ENCODE measurements around the gene FZD1. TPM values are rescaled to one million over a fixed set of nuclear protein-coding genes. Genes with fewer than 3 reads are reported as not detected.

Gene FZD1
- total RNA-seq, 1 donor from 2014 or later, result 5.4 TPM

DNA sequence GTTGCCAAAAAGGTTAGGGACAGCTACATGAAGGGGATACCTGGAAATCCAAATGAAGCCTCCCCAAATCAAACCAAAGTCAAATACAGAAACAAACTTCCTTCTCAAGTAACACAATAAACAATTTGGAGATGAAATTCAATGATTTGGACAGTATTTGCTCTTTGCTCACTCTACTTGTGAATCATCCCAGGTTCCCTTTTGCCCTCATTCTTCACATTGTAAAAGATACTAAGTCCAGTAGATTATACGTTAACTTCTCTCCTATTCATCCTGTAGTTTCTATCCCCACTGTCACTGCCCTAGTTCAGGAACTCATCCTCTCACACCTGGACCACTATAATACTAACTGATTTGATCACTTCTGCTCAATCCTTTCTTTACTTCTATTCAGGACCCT, 28.3 kb downstream of the FZD1 start:
- Histone ChIP-seq H2AFZ (ENCODE audit: low read depth, low read length) (no peak overlapping the region), H4K20me1 (ENCODE audit: insufficient read depth, low read length) (no peaks in the 10 kb centered on the region), H3K27ac (ENCODE audit: low read depth, low read length) (no peak overlapping the region), H3K36me3 (ENCODE audit: insufficient read depth, low read length) (no peaks in the 10 kb centered on the region), H3K9ac (ENCODE audit: low read length) (no peak overlapping the region), H3K9me3 (ENCODE audit: insufficient read depth, low read depth, low read length) (no peaks in the 10 kb centered on the region), H3K4me1 (ENCODE audit: insufficient read depth, low read length) (no peaks in the 10 kb centered on the region), H3K4me2 (ENCODE audit: low read length) (no peak overlapping the region), H3K79me2 (ENCODE audit: insufficient read depth, low read length) (no peaks in the 10 kb centered on the region), H3K27me3 (ENCODE audit: insufficient read depth, low read length) (no peaks in the 10 kb centered on the region), H3K4me3 (ENCODE audit: insufficient read depth, low read depth, low read length) (no peak overlapping the region)
- no peak overlapping the region for H3K27ac Mint-ChIP-seq (ENCODE audit: unreplicated experiment)
- H3K27me3 Mint-ChIP-seq (ENCODE audit: low read depth, unreplicated experiment), result peaks cover 18% of the 10 kb centered on the region
- no peaks in the 10 kb centered on the region for H3K36me3 Mint-ChIP-seq (ENCODE audit: low read depth, unreplicated experiment)
- DNase-seq (ENCODE audit: low read depth) (no peak), FAIRE-seq (no peak)
- no peak overlapping the region for H3K4me3 Mint-ChIP-seq (ENCODE audit: unreplicated experiment)
- no peaks in the 10 kb centered on the region for H3K9me3 Mint-ChIP-seq (ENCODE audit: unreplicated experiment)
- no peaks in the 10 kb centered on the region for H3K4me1 Mint-ChIP-seq (ENCODE audit: low read depth, unreplicated experiment)
- TF ChIP-seq EZH2 (IDR thresholded peaks at IDR 0.05; ENCODE audit: insufficient read depth, low read length), result no peak
- TF ChIP-seq, protein P1, sequence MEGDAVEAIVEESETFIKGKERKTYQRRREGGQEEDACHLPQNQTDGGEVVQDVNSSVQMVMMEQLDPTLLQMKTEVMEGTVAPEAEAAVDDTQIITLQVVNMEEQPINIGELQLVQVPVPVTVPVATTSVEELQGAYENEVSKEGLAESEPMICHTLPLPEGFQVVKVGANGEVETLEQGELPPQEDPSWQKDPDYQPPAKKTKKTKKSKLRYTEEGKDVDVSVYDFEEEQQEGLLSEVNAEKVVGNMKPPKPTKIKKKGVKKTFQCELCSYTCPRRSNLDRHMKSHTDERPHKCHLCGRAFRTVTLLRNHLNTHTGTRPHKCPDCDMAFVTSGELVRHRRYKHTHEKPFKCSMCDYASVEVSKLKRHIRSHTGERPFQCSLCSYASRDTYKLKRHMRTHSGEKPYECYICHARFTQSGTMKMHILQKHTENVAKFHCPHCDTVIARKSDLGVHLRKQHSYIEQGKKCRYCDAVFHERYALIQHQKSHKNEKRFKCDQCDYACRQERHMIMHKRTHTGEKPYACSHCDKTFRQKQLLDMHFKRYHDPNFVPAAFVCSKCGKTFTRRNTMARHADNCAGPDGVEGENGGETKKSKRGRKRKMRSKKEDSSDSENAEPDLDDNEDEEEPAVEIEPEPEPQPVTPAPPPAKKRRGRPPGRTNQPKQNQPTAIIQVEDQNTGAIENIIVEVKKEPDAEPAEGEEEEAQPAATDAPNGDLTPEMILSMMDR (IDR thresholded peaks at IDR 0.05; ENCODE audit: insufficient read depth, low read depth, low read length), result no peak

DNA sequence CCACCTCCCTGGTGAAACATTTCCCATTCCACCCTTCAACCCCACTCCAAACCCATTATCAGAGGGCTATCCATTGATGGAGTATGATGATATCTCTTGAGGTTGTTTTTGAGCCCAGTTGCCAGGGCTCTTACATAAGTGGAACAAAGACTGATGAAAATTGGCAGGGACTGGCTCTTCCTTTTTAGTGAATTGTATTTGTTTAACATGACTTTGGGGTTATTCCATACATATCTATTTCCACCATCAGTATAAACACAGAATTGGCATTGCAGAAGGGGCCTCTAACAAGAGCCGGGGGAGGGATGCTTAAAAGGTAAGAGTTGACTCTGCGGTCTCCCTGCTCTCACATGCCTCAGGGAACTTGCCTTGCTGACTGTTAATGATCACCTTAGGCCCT, 28.9 kb downstream of the FZD1 start:
- TF ChIP-seq EZH2 (IDR thresholded peaks at IDR 0.05; ENCODE audit: insufficient read depth, low read length), result no peak
- TF ChIP-seq, protein P1 (IDR thresholded peaks at IDR 0.05; ENCODE audit: insufficient read depth, low read depth, low read length), result no peak
- Histone ChIP-seq H3K4me1 (ENCODE audit: insufficient read depth, low read length) (no peaks in the 10 kb centered on the region), H3K27ac (ENCODE audit: low read depth, low read length) (no peak overlapping the region), H4K20me1 (ENCODE audit: insufficient read depth, low read length) (no peaks in the 10 kb centered on the region), H3K9ac (ENCODE audit: low read length) (no peak overlapping the region), H3K36me3 (ENCODE audit: insufficient read depth, low read length) (no peaks in the 10 kb centered on the region), H3K27me3 (ENCODE audit: insufficient read depth, low read length) (no peaks in the 10 kb centered on the region), H2AFZ (ENCODE audit: low read depth, low read length) (no peak overlapping the region), H3K4me3 (ENCODE audit: insufficient read depth, low read depth, low read length) (no peak overlapping the region), H3K4me2 (ENCODE audit: low read length) (no peak overlapping the region), H3K79me2 (ENCODE audit: insufficient read depth, low read length) (no peaks in the 10 kb centered on the region), H3K9me3 (ENCODE audit: insufficient read depth, low read depth, low read length) (no peaks in the 10 kb centered on the region)
- Mint-ChIP-seq H3K4me3 (ENCODE audit: unreplicated experiment) (no peak overlapping the region), H3K36me3 (ENCODE audit: low read depth, unreplicated experiment) (no peaks in the 10 kb centered on the region), H3K4me1 (ENCODE audit: low read depth, unreplicated experiment) (no peaks in the 10 kb centered on the region), H3K27me3 (ENCODE audit: low read depth, unreplicated experiment) (peaks cover 18% of the 10 kb centered on the region), H3K9me3 (ENCODE audit: unreplicated experiment) (no peaks in the 10 kb centered on the region), H3K27ac (ENCODE audit: unreplicated experiment) (no peak overlapping the region)
- no peak for DNase-seq (ENCODE audit: low read depth)
- no peak for FAIRE-seq

DNA sequence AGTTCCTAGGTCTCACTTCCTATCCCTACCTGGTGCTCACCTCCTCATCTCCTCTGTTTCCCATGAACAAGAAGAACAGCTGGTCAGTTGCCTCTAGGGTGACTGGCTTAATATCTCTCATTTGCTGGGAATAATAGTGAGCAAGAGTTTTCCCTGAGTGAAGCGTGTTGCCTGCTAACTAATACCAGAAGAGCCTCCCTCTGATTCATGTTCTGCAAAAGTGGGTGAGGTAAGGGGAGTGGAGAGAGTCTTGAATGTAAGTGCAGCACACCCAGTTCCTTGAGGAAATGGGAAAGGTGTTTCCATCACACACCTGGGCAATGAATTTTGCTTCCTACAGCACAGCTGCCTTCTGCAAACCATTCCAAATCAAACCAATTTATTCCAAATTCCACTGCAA, 29.6 kb downstream of the FZD1 start:
- no peaks in the 10 kb centered on the region for H3K9me3 ChIP-seq (ENCODE audit: insufficient read depth, low read depth, low read length)
- H3K9ac ChIP-seq (ENCODE audit: low read length), result no peak overlapping the region
- DNase-seq (ENCODE audit: low read depth), result no peak
- H3K36me3 ChIP-seq (ENCODE audit: insufficient read depth, low read length), result no peaks in the 10 kb centered on the region
- H3K4me1 ChIP-seq (ENCODE audit: insufficient read depth, low read length), result no peaks in the 10 kb centered on the region
- Mint-ChIP-seq H3K27me3 (ENCODE audit: low read depth, unreplicated experiment) (peaks cover 18% of the 10 kb centered on the region), H3K4me1 (ENCODE audit: low read depth, unreplicated experiment) (no peaks in the 10 kb centered on the region), H3K36me3 (ENCODE audit: low read depth, unreplicated experiment) (no peaks in the 10 kb centered on the region), H3K9me3 (ENCODE audit: unreplicated experiment) (no peaks in the 10 kb centered on the region), H3K4me3 (ENCODE audit: unreplicated experiment) (no peak overlapping the region), H3K27ac (ENCODE audit: unreplicated experiment) (no peak overlapping the region)
- no peak overlapping the region for H3K4me2 ChIP-seq (ENCODE audit: low read length)
- no peak overlapping the region for H2AFZ ChIP-seq (ENCODE audit: low read depth, low read length)
- no peak overlapping the region for H3K4me3 ChIP-seq (ENCODE audit: insufficient read depth, low read depth, low read length)
- no peak overlapping the region for H3K27ac ChIP-seq (ENCODE audit: low read depth, low read length)
- no peaks in the 10 kb centered on the region for H3K79me2 ChIP-seq (ENCODE audit: insufficient read depth, low read length)
- no peak for TF ChIP-seq EZH2 (IDR thresholded peaks at IDR 0.05; ENCODE audit: insufficient read depth, low read length)
- no peak for FAIRE-seq
- H4K20me1 ChIP-seq (ENCODE audit: insufficient read depth, low read length), result no peaks in the 10 kb centered on the region
- no peaks in the 10 kb centered on the region for H3K27me3 ChIP-seq (ENCODE audit: insufficient read depth, low read length)

Measured in astrocyte (in vitro differentiated cells and primary cell).